Stimulated activated CD8-positive, alpha-beta memory T cell treated with anti-CD3 and anti-CD28 coated beads, Interleukin-7, amount 100 ng/mL, for 4 hours (primary cell): ENCODE measurements around the gene IRF7.

ENCODE experiments used
- DNase-seq, 2 donors: peaks; one replicate each; pipeline ENCODE4 v3.0.0-alpha.2; 2020; ENCODE audit warnings: low read depth in 2 of 2

The IRF7 gene

DNA sequence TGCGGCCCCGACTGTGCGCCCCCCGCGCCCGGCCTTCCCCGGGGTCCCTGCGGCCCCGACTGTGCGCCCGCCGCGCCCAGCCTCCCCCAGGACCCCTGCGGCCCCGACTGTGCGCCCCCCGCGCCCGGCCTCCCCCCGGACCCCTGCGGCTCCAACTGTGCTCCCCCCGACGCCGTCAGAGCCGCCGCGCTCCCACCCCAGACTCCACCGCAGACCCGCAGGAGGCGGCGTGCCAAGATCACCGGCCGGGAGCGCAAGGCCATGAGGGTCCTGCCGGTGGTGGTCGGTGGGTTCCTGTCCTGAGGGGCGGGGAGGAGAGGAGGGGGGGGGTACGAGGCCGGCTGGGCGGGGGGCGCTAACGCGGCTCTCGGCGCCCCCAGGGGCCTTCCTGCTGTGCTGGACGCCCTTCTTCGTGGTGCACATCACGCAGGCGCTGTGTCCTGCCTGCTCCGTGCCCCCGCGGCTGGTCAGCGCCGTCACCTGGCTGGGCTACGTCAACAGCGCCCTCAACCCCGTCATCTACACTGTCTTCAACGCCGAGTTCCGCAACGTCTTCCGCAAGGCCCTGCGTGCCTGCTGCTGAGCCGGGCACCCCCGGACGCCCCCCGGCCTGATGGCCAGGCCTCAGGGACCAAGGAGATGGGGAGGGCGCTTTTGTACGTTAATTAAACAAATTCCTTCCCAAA is 24.4 kb upstream of the IRF7 start:
- no peak for DNase-seq

DNA sequence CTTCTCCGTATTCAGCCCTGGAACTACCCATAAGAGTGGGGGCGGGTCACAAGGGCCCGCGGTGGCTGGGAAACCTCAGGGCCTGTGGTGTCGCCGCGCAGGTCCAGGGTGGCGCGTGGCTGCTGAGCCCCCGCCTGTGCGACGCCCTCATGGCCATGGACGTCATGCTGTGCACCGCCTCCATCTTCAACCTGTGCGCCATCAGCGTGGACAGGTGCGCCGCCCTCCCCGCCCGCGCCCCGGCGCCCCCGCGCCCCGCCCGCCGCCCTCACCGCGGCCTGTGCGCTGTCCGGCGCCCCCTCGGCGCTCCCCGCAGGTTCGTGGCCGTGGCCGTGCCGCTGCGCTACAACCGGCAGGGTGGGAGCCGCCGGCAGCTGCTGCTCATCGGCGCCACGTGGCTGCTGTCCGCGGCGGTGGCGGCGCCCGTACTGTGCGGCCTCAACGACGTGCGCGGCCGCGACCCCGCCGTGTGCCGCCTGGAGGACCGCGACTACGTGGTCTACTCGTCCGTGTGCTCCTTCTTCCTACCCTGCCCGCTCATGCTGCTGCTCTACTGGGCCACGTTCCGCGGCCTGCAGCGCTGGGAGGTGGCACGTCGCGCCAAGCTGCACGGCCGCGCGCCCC is 23.7 kb upstream of the IRF7 start:
- no peak for DNase-seq

DNA sequence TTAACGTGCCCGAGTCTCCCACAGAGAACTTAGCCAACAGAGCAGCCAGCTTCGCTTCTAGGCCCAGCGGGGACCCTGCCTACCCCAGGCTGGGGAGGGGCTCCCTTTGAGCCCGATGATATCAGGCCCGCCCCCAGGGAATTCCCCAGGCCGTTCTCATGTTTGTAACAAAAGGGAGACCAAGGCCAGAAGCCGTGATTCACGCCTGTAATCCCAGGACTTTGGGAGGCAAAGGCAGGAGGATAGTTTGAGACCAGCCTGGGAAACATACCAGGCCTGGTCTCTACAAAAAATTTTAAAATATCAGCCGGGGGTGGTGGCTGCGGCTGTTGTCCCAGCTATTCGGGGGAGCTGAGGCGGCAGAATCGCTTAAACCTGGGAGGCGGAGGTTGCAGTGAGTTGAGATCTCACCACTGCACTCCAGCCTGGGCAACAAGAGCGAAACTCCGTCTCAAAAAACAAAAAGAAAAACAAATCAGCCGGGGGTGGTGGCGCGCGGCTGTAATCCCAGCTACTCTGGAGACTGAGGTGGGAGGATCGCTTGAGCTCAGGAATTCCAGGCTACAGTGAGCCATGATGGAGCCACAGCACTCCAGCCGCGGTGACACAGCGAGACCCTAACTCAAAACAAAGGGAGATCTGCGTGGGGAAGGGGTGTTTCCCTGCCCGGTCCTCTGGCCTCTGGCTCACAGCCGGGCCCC is 23.0 kb upstream of the IRF7 start:
- no peak for DNase-seq

DNA sequence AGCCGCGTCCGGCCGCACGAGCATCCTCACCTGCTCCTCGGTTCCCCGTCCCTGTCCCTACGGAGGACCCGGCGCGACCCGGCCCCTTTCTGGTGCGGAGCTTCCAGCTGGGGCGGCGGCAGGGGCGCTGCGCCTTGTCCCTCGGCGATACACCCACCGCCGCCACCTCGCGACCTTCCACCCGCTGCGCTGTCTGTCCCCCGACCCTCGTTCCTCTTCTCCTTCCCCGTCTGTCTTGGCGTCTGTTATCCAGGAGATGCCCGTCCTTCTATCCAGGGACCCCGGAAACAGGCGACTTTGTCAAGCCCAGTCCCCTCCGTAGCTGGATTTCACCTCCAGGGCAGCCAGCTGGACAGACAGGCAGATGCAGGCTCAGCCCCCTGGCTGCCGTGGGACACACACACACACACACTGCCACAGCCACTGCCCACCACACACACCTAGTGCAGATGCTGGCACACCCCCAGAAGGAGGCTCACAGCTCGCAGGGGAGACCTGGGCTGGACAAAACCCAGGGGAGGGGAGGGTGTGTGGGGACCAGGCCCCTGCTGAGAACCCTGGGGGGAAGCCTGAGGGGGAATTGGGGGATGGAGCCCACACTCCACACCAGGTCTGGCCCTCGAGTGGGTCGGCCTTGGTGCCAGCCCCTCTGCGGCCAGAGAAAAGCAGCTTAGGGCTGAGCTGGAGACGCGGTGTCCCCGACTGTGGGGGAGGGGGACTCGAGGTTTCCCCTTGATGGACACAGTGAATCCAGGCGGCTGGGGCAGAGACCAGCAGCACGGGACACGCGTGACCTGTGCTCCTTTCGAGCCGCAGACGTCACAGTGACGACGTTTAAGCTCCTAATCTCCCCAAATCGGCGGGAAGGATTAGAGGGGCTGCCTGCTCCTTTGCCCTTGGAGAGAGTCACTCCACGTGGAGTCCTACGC is 22.1 kb upstream of the IRF7 start:
- DNase-seq, result no peak

DNA sequence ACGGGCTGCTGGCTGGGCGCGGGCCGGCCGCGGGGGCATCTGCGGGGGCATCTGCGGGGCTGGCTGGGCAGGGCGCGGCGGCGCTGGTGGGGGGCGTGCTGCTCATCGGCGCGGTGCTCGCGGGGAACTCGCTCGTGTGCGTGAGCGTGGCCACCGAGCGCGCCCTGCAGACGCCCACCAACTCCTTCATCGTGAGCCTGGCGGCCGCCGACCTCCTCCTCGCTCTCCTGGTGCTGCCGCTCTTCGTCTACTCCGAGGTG is 21.5 kb upstream of the IRF7 start:
- no peak for DNase-seq

DNA sequence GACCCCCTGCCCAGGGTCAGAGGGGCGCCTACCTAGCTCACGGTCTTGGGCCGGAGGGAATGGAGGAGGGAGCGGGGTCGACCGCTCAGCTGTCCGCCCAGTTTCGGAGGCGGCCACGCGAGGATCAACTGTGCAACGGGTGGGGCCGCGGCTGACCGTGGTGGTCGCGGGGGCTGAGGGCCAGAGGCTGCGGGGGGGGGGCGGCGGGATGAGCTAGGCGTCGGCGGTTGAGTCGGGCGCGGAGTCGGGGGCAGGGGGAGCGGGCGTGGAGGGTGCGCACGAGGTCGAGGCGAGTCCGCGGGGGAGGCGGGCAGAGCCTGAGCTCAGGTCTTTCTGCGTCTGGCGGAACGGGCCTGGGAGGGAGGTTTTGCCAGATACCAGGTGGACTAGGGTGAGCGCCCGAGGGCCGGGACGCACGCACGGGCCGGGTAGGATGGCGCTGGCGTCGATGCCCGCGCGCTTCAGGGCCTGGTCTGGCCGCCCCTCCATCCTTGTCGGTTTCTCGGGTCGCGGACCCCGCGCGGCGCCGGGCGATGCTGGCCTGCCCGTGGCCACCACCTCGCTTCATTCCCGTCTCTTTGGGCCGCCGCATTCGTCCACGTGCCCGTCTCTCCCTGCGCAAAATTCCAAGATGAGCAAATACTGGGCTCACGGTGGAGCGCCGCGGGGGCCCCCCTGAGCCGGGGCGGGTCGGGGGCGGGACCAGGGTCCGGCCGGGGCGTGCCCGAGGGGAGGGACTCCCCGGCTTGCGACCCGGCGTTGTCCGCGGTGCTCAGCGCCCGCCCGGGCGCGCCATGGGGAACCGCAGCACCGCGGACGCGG is 21.0 kb upstream of the IRF7 start, which contains the start of gene DRD4:
TSS of gene DRD4 (plus strand) at position 759 of the 822 bp plus-strand sequence. CDS start at position 795, 36 bp downstream.
- DNase-seq, result no peak

DNA sequence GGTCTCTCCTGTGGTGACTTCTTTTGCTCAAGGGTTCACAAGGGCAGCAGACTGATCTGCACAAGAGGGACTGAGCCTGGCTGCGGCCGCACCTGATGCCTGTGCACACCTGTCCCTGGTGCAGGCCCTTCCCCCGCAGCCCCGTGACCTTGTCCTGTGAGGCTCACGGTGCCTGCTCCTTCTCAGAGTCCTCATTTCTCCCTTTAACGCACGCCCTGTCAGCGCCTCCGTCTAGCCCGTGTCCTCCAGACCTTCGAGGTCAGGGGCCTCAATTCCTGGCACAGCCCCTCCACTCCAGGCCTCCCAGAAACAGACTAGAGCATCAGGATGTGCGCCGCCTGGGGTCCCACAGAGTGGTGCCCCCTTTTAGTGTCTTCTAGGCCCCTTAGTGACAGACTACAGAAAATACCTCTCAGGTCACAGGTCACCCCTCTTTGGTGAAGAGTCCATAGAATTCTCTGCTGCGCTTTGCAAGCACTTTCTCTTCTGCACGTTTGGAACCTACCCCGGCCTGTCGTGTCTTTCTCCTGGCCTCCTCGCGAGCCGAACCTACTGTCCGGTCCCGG is 20.3 kb upstream of the IRF7 start:
- DNase-seq, result no peak

DNA sequence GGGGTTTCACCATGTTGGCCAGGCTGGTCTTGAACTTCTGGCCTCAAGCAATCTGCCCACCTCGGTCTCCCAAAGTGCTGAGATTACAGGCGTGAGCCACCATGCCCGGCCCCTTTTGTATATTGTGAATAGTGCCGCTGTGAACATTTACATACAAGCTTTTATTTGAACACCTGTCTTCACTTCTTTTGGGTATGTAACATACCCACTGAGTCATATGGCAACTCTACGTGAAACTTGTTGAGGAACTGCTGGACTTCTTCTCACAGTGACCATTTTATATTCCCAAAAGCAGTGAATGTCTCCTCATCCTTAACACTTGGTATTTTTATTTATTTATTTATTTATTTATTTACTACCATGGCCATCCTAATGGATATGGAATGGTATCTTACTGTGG is 15.1 kb upstream of the IRF7 start:
- DNase-seq, result no peak

DNA sequence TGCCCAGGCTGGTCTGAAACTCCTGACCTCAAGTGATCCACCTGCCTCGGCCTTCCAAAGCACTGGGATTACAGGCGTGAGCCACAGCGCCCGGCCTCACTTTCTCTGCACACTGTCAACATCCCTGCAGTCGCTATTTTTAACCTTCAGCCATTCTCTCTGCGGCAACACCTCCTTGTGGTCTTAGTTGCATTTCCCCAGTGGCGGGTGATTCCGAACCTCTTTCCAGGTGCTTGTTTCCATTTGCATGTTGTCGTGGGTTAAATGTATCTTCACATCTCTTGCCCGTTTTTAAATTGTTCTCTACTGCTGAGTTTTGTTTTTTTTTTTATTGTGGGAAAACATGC is 13.5 kb upstream of the IRF7 start:
- DNase-seq, result no peak

DNA sequence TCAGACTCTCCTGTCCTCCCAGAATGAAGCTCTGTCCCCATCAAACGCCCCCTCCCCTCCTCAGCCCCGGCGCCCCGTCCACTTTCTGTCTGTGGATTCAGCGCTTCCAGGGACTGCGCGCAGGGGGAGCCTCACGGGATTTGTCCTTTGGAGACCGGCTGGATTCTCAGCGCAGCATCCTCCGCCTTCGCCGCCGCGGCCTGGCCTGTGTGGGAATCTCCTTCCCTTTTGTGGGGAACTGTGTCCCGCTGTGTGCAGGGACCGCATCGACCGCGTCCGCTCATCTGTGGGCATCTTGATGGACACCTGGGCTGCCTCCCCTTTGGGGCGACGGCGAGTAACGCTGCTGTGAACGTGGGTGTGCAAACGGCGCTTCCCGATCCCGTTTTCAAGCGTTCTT is 12.3 kb upstream of the IRF7 start:
- no peak for DNase-seq

DNA sequence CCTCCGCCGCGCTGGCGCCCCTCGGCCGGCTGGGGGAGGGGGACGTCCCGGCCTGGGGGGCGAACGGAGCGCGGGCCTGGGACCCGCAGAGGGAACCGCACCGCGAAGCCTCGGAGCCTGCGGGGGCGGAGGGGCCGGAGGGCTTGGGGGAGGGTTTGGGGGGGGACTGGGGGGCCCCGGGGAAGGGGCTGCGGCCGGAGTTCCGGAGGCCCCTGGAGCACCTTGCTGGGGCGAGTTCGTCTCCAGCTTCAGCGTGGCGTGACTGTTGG is 11.5 kb upstream of the IRF7 start:
- no peak for DNase-seq

DNA sequence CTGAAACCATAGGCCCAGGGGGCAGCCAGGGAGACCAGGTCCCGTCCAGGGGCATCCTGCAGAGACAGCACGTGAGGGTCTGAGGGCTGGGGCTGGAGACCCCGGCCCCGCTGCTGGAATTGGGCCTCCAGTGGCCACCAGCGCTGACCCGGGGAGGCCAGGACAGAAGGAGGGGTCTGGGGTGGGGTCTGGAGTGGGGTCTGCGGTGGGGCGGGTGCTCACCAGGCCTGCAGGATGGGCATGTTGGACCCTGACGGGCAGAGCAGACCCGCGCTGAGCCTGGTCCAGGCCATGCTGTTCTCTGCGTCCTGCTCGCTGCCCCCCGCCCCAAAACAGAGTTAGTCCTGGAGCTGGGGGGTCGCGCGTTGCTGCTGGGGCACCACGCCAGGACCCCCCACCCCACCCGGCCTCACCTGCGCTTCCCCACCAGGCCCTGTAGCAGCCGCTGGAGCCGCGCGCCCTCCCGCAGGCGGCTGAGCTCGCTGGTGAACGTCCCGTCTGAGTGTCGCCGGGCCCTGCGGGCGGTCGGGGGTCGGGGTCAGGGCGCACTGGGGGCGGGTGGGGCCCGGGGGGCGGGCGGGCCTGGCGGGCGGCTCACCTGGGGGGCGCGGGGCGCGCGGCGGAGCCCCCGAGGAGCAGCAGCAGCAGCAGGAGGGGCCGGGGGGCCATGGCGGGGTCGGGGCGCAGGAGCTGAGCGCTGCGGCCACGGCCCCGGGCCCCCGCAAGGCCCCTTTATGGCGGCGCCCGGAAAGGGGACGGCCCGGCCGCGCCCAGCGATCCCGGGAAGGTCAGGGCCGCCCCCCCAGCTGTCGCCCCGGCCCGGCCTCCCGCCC is 10.9 kb upstream of the IRF7 start, which contains the start of gene SCT:
TSS of gene SCT (minus strand) at position 707 of the 833 bp plus-strand sequence. CDS start at position 669, 38 bp downstream.
- no peak for DNase-seq

DNA sequence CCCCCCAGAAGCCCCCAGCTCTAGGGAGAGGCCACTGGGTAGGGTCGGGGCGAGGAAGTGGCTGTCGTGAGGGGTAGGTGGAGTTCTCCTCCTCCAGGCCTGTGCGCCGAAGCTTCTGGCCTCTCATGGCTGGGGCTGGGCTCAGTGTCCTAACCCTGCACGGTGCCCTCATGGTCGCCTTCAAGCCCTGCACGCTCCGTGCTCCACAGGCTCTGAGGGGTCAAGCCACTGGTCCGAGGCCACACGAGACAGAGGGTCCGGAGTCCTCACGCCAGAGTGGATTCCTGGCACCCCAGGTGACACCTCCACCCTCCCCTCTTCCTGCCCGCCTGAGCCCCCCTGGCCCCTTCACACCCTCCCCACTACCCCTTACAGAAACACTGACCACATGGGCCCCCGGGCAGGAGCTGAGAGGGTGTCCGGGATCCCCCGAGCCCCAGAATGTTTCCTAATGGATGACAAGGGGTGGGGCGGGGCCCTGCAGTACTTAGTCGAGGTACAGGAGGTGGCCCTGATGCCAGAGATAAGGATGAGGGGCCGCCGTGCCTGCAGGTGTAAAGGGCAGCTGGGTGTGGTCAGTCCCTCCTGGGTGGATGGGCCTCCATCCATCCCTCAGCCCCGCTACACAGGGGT is 10.0 kb upstream of the IRF7 start:
- no peak for DNase-seq

DNA sequence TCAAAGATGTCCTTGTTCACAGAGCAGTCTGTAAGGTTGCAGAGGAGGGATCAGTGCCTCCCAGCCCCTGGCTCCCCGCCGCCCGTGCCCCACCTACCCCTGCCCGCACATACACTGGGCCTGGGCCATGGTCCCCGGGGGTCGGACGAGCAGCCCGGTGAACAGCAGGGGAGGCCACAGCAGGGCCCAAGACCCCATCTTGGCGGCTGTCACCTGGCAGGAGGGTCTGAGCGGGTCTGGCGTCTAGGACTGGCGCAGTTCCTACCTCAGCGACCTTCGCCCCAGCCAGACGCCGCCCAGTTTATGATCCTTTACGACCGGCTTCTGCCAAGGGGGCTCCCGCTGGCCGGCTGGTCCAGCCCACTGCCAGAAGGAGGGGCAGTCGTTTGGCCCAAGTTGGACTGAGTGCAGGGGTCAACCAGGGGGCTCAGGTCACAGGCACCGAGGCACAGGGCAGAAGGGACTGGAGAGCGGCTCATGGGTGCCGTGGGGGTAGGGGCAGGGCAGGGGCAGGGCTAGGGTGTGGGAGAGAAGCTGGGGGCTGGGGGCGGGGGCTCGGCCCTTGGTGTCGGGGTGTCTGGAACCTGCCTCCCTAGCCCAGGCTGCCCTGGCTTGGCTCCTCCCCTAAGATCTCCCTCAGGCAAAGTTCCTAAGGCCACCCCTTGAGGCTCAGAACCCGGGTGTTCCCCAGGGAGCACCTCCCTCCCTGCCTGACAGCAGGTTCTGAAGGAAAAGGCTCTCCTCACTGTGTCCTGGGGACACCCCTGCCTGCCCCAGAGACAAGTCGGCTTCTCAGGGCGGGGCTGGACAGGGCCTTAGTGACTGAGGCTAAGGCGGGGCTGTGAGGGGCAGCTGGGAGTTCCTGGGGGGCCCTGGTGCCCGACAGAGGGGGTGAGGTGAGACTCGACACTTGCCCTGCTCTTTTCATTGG is 9.2 kb upstream of the IRF7 start, which contains the start of gene CDHR5:
TSS of gene CDHR5 (minus strand) at position 251 of the 931 bp plus-strand sequence. CDS start at position 198, 53 bp downstream.
- DNase-seq, result no peak

DNA sequence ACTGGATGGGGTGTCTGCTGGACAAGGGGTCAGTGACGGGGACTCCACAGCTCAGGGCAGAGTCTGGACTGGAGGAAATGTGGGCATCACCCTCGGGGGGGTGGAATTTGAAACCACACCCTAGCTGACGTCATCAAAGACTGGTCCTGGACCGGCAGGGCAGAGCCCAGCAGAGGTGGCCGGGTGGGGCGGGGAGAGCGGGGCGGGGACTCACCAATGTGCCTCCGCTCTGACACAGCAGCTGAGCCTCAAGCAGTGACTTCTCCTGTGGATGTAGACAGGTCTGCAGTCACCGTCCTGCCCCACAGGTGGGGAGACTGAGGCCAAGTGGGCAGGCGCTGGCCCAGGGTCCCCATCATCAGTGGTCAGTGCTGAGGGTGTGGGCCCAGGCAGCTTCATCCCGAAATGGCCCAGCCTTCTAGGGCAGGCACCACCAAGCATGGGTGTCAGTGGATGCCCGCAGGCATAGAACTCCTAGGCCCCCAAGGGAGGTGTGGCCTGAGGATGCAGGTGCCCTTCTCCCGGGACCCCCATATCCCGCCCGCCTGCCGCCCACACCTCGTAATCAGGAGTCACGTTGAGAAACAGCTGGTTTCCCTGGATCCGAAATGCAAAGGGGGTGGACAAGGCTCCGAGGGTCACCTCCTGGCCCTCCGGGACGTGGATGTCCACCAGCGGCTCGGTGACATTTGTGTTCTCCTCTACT is 8.4 kb upstream of the IRF7 start:
- no peak for DNase-seq

DNA sequence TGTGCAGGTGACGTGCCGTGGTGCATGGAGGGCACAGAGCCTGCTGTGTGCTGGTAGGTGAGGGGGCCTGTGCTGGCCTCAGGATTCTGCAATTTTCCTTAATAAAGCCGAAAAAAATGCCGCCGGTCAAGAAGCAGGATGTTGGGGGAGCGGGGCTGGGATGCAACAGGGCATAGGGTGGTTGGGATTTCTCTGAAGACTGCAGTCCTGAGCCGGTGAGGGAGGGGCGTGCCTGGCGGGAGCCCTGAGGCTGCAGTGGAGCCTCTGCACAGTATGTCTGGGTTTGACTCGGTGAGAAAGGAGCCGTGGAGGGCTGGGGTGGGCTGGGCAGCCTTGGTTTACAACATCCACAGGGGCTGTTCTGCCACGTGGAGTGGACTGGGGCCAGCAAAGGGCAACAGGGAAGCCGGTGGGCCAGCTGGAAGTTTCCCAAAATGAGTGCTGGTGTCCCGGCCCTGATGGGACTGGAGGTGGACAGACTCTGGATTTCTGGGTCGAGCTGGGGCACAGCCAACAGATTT is 7.7 kb upstream of the IRF7 start:
- no peak for DNase-seq

DNA sequence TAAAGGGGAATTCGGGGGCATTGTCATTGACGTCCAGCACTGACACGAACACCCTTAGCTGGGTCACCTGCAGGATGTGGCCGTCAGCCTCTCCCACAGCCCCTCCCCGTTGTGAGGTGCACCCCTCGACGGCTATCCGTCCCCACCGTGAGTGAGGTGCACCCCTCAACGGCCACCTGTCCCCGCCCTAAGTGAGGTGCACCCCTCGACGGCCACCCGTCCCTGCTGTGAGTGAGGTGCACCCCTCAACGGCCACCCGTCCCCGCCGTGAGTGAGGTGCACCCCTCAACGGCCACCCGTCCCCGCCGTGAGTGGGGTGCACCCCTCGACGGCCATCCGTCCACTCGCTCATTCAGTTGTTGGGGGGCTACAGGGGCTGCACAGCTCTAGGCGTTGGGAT is 6.1 kb upstream of the IRF7 start:
- DNase-seq, result no peak
